ENCODE data around the gene PPP2R1B.

DNA sequence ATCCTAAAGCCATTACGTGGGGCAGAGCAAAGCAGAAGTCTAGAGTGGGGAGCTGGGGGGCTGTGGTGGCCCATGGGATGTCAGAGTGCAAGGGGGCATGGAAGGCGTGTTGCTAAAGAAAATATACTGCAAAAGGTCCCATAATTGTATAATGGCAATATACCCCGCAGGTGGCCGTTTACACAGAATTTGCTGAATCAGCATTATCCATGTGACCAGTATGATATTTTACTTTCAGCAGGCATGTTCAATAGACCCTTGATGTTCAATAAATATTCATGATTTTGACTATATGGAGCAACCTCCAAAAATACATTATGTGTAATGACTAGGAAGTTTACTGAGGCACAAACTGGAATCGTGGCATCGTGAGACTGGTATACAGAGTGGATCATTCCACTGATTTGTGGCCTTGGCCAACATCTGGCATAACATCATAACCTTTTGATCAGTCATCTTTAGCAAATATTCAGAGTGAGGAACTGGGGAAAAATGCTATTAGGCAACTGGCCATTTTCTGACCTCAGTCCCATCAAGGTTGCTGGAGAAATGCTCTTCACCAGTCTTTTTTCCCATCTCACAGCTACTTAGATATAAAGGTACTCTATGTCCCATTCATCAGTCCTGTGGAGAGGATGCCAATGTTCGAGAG, 29.3 kb upstream of the PPP2R1B start:
- TF ChIP-seq, protein P1, sequence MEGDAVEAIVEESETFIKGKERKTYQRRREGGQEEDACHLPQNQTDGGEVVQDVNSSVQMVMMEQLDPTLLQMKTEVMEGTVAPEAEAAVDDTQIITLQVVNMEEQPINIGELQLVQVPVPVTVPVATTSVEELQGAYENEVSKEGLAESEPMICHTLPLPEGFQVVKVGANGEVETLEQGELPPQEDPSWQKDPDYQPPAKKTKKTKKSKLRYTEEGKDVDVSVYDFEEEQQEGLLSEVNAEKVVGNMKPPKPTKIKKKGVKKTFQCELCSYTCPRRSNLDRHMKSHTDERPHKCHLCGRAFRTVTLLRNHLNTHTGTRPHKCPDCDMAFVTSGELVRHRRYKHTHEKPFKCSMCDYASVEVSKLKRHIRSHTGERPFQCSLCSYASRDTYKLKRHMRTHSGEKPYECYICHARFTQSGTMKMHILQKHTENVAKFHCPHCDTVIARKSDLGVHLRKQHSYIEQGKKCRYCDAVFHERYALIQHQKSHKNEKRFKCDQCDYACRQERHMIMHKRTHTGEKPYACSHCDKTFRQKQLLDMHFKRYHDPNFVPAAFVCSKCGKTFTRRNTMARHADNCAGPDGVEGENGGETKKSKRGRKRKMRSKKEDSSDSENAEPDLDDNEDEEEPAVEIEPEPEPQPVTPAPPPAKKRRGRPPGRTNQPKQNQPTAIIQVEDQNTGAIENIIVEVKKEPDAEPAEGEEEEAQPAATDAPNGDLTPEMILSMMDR (optimal IDR thresholded peaks at IDR 0.05 in 1 of 3, IDR thresholded peaks at IDR 0.05 in 1 of 3, conservative IDR thresholded peaks at IDR 0.05 in 1 of 3; ENCODE audit: extremely low read depth in 1 of 3, insufficient read depth in 2 of 3, low read length in 3 of 3), result no peak
- no peak for TF ChIP-seq EZH2 (IDR thresholded peaks at IDR 0.05; ENCODE audit: low read length)
